Measurements from ENCODE around the gene MRPS31. TPM values are rescaled to one million over a fixed set of nuclear protein-coding genes. Genes with fewer than 3 reads are reported as not detected.
"Not testable (repeated sequence)": the region's sequence is repeated elsewhere in the genome, so short reads cannot be mapped to it uniquely, and the experiment has no call there.

Gene MRPS31
- total RNA-seq, 1 donor from 2014 or later, result 15.1 TPM

DNA sequence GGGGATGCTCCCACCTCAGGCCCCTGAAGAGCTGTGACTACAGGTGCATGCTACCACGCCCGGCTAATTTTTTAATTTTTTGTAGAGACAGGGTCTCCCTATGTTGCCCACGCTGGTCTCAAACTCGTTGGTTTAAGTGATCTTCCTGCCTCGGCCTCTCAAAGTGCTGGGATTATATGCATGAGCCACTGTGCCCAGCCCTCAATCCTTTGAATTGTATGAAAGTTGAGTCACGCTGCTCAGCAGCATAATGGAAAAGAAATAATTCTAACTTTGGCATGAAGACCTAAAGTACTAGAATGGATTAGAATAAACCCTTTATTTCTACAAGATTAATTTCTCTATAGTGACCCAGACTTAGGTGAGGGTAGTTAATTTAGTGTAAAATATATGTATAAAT lies 42.4 kb downstream of the MRPS31 start:
- no peaks in the 10 kb centered on the region for H3K9me3 ChIP-seq (ENCODE audit: insufficient read depth, low read depth, low read length)
- peaks cover 2% of the 10 kb centered on the region for H3K36me3 ChIP-seq (ENCODE audit: insufficient read depth, low read length)
- no peak overlapping the region for H3K27ac ChIP-seq (ENCODE audit: low read depth, low read length)
- Mint-ChIP-seq H3K27ac (ENCODE audit: unreplicated experiment) (no peak overlapping the region), H3K27me3 (ENCODE audit: low read depth, unreplicated experiment) (no peaks in the 10 kb centered on the region), H3K4me3 (ENCODE audit: unreplicated experiment) (no peak overlapping the region), H3K9me3 (ENCODE audit: unreplicated experiment) (no peaks in the 10 kb centered on the region), H3K4me1 (ENCODE audit: low read depth, unreplicated experiment) (no peaks in the 10 kb centered on the region), H3K36me3 (ENCODE audit: low read depth, unreplicated experiment) (peaks cover 4% of the 10 kb centered on the region)
- H3K79me2 ChIP-seq (ENCODE audit: insufficient read depth, low read length), result no peaks in the 10 kb centered on the region
- no peak overlapping the region for H3K4me2 ChIP-seq (ENCODE audit: low read length)
- no peak for DNase-seq (ENCODE audit: low read depth)
- H4K20me1 ChIP-seq (ENCODE audit: insufficient read depth, low read length), result no peaks in the 10 kb centered on the region
- no peak overlapping the region for H2AFZ ChIP-seq (ENCODE audit: low read depth, low read length)
- H3K4me1 ChIP-seq (ENCODE audit: insufficient read depth, low read length), result no peaks in the 10 kb centered on the region
- TF ChIP-seq EZH2 (IDR thresholded peaks at IDR 0.05; ENCODE audit: insufficient read depth, low read length), result no peak
- TF ChIP-seq, protein P1, sequence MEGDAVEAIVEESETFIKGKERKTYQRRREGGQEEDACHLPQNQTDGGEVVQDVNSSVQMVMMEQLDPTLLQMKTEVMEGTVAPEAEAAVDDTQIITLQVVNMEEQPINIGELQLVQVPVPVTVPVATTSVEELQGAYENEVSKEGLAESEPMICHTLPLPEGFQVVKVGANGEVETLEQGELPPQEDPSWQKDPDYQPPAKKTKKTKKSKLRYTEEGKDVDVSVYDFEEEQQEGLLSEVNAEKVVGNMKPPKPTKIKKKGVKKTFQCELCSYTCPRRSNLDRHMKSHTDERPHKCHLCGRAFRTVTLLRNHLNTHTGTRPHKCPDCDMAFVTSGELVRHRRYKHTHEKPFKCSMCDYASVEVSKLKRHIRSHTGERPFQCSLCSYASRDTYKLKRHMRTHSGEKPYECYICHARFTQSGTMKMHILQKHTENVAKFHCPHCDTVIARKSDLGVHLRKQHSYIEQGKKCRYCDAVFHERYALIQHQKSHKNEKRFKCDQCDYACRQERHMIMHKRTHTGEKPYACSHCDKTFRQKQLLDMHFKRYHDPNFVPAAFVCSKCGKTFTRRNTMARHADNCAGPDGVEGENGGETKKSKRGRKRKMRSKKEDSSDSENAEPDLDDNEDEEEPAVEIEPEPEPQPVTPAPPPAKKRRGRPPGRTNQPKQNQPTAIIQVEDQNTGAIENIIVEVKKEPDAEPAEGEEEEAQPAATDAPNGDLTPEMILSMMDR (IDR thresholded peaks at IDR 0.05; ENCODE audit: insufficient read depth, low read depth, low read length), result no peak
- no peaks in the 10 kb centered on the region for H3K27me3 ChIP-seq (ENCODE audit: insufficient read depth, low read length)
- H3K4me3 ChIP-seq (ENCODE audit: insufficient read depth, low read depth, low read length), result no peak overlapping the region
- no peak overlapping the region for H3K9ac ChIP-seq (ENCODE audit: low read length)
- FAIRE-seq, result no peak

DNA sequence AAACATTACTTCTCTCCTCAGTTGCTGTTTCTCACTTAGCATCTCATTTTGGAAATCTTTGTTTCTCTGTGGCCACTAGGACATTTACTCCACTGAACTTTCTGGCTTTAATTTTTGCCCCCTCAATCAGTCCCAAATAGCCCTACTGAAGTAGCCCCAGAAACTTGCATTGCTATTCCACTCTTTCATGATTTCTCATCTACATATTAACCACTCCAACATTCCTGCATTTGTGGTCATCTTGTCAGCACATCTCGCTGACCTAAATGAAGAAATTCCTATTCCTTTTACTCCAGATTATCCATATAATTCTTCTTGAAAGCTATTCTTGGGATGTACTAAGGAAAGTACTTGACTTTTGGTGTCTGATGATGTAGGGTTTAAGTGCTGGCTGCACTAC lies 56.6 kb downstream of the MRPS31 start:
- H3K36me3 Mint-ChIP-seq (ENCODE audit: low read depth, unreplicated experiment), result peaks cover 17% of the 10 kb centered on the region
- not testable (repeated sequence) for DNase-seq (ENCODE audit: low read depth); H3K27me3 Mint-ChIP-seq (ENCODE audit: low read depth, unreplicated experiment); H3K27ac ChIP-seq (ENCODE audit: low read depth, low read length); H2AFZ ChIP-seq (ENCODE audit: low read depth, low read length); H3K4me3 Mint-ChIP-seq (ENCODE audit: unreplicated experiment); H3K4me1 ChIP-seq (ENCODE audit: insufficient read depth, low read length); H3K4me2 ChIP-seq (ENCODE audit: low read length); H3K9ac ChIP-seq (ENCODE audit: low read length); H3K9me3 ChIP-seq (ENCODE audit: insufficient read depth, low read depth, low read length); H3K27me3 ChIP-seq (ENCODE audit: insufficient read depth, low read length); H3K36me3 ChIP-seq (ENCODE audit: insufficient read depth, low read length); H3K27ac Mint-ChIP-seq (ENCODE audit: unreplicated experiment); H4K20me1 ChIP-seq (ENCODE audit: insufficient read depth, low read length); H3K4me3 ChIP-seq (ENCODE audit: insufficient read depth, low read depth, low read length); H3K79me2 ChIP-seq (ENCODE audit: insufficient read depth, low read length); H3K4me1 Mint-ChIP-seq (ENCODE audit: low read depth, unreplicated experiment); FAIRE-seq
- H3K9me3 Mint-ChIP-seq (ENCODE audit: unreplicated experiment), result peaks cover 24% of the 10 kb centered on the region

DNA sequence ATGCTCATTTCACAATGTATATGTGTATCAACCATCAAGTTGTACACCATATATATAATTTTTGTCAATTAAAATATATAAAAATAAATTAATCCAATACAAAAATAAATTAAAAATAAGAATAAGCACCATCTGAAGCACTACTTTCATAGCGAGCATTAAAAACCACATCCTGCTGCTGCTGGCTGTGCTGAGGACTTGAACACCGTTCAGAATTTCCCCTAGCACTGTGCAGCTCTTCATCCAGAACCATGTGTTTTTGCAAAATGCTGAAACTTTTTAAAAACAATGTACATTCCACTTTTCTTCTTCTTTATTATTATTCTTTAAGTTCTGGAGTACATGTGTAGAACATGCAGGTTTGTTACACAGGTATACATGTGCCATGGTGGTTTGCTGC lies 64.6 kb downstream of the MRPS31 start:
- no peak for FAIRE-seq
- H3K4me1 Mint-ChIP-seq (ENCODE audit: low read depth, unreplicated experiment), result no peaks in the 10 kb centered on the region

More for the DNA sequence above, 64.6 kb downstream of the MRPS31 start:
- Mint-ChIP-seq H3K36me3 (ENCODE audit: low read depth, unreplicated experiment) (peaks cover 8% of the 10 kb centered on the region), H3K27ac (ENCODE audit: unreplicated experiment) (no peak overlapping the region), H3K9me3 (ENCODE audit: unreplicated experiment) (peaks cover 37% of the 10 kb centered on the region), H3K27me3 (ENCODE audit: low read depth, unreplicated experiment) (no peaks in the 10 kb centered on the region), H3K4me3 (ENCODE audit: unreplicated experiment) (no peak overlapping the region)
- TF ChIP-seq EZH2 (IDR thresholded peaks at IDR 0.05; ENCODE audit: insufficient read depth, low read length), result no peak
- TF ChIP-seq, protein P1 (IDR thresholded peaks at IDR 0.05; ENCODE audit: insufficient read depth, low read depth, low read length), result no peak
- Histone ChIP-seq H3K4me1 (ENCODE audit: insufficient read depth, low read length) (no peaks in the 10 kb centered on the region), H3K9me3 (ENCODE audit: insufficient read depth, low read depth, low read length) (no peaks in the 10 kb centered on the region), H3K4me2 (ENCODE audit: low read length) (no peak overlapping the region), H2AFZ (ENCODE audit: low read depth, low read length) (no peak overlapping the region), H3K36me3 (ENCODE audit: insufficient read depth, low read length) (no peaks in the 10 kb centered on the region), H3K9ac (ENCODE audit: low read length) (no peak overlapping the region), H3K4me3 (ENCODE audit: insufficient read depth, low read depth, low read length) (no peak overlapping the region), H3K79me2 (ENCODE audit: insufficient read depth, low read length) (no peaks in the 10 kb centered on the region), H3K27ac (ENCODE audit: low read depth, low read length) (no peak overlapping the region), H3K27me3 (ENCODE audit: insufficient read depth, low read length) (no peaks in the 10 kb centered on the region), H4K20me1 (ENCODE audit: insufficient read depth, low read length) (no peaks in the 10 kb centered on the region)
- no peak for DNase-seq (ENCODE audit: low read depth)

Measured in astrocyte (in vitro differentiated cells and primary cell).